Chondrocyte (in vitro differentiated cells): Measurements from ENCODE around the gene GRB10. TPM values are rescaled to one million over a fixed set of nuclear protein-coding genes. Genes with fewer than 3 reads are reported as not detected.

Experiments used
- DNase-seq: peaks from one replicate; pipeline ENCODE4 v3.0.0; 2021; ENCODE audit warnings: mixed read lengths, low spot score
- H3K27ac Mint-ChIP-seq: one replicate; pipeline ENCODE4 v1.8.0; 2021; ENCODE audit warnings: mild to moderate bottlenecking, moderate library complexity, mixed read lengths; ENCODE audit not compliant: unreplicated experiment
- H3K27me3 Mint-ChIP-seq: 2 replicates; pipeline ENCODE4 v1.8.0; 2021; ENCODE audit warnings: low read depth, mixed read lengths
- H3K36me3 Mint-ChIP-seq: 2 replicates; pipeline ENCODE4 v1.8.0; 2021; ENCODE audit warnings: low read depth, mixed read lengths
- H3K4me1 Mint-ChIP-seq: 2 replicates; pipeline ENCODE4 v1.8.0; 2021; ENCODE audit warnings: low read depth, mild to moderate bottlenecking, mixed read lengths
- H3K4me3 Mint-ChIP-seq: one replicate; pipeline ENCODE4 v1.8.0; 2021; ENCODE audit warnings: mild to moderate bottlenecking, moderate library complexity, mixed read lengths; ENCODE audit not compliant: unreplicated experiment
- H3K9me3 Mint-ChIP-seq: 2 replicates; pipeline ENCODE4 v1.8.0; 2021; ENCODE audit warnings: low read depth, mixed read lengths
- CTCF ChIP-seq: fragments of 200-600 bp; sonication (generic); IDR thresholded peaks from 2 replicates; pipeline ENCODE4 v1.5.0; 2021; ENCODE audit warnings: antibody characterized with exemption, mild to moderate bottlenecking, moderate library complexity
- total RNA-seq: library from RNA; stranded (reverse); gene quantifications from 3 replicates; pipeline ENCODE4 v1.2.1, GENCODE V29; 2021

The GRB10 gene
- total RNA-seq, 1 donor from 2014 or later: 73.7 TPM

- H3K4me1 Mint-ChIP-seq: no peaks in the 10 kb centered on the region
- DNase-seq: no peak
Measured at GRCh38 chr7:50595491-50596102, 187.1 kb downstream of the GRB10 start.

GRCh38 chr7:50594734-50595485 lies 187.8 kb downstream of the GRB10 start:
- Mint-ChIP-seq H3K27ac (peak overlapping the region; percentile 71), H3K4me3 (no peak overlapping the region), H3K36me3 (peaks cover 45% of the 10 kb centered on the region), H3K9me3 (no peaks in the 10 kb centered on the region), H3K27me3 (no peaks in the 10 kb centered on the region), H3K4me1 (no peaks in the 10 kb centered on the region)
- TF ChIP-seq CTCF: no peak
- no peak for DNase-seq

More at GRCh38 chr7:50595491-50596102, 187.1 kb downstream of the GRB10 start:
- H3K4me3 Mint-ChIP-seq: no peak overlapping the region
- TF ChIP-seq CTCF: peak; percentile 66
- H3K27me3 Mint-ChIP-seq: no peaks in the 10 kb centered on the region
- H3K27ac Mint-ChIP-seq: no peak overlapping the region
- H3K36me3 Mint-ChIP-seq: peaks cover 46% of the 10 kb centered on the region
- no peaks in the 10 kb centered on the region for H3K9me3 Mint-ChIP-seq

- H3K27me3 Mint-ChIP-seq: no peaks in the 10 kb centered on the region
- H3K4me3 Mint-ChIP-seq: no peak overlapping the region
- DNase-seq: no peak
- no peak for TF ChIP-seq CTCF
- H3K27ac Mint-ChIP-seq: no peak overlapping the region
- H3K36me3 Mint-ChIP-seq: peaks cover 47% of the 10 kb centered on the region
- H3K4me1 Mint-ChIP-seq: no peaks in the 10 kb centered on the region
- H3K9me3 Mint-ChIP-seq: no peaks in the 10 kb centered on the region
Measured at GRCh38 chr7:50594136-50594535, 188.6 kb downstream of the GRB10 start.

DNA sequence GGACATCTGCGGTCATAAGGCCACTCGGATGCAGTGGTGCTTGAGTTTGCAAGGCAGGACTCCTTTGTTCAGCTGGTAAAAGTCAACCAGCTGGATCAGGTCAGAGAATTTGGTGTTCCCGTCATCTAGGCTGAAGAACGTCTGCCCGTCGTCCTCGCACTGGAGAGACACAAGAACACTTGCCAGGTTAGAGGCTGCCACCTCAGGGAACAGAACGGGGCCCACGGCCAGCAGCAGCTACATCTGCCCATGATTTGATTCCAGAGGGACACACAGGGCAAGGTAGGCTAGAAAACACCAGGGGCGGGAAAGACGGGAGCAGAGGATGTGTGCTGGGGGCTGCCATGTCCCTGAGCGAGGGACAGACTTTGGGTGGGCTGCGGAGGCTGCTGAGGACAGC lies 189.8 kb downstream of the GRB10 start:
- no peak for DNase-seq
- no peak overlapping the region for H3K4me3 Mint-ChIP-seq
- H3K9me3 Mint-ChIP-seq: no peaks in the 10 kb centered on the region
- H3K4me1 Mint-ChIP-seq: no peaks in the 10 kb centered on the region
- no peaks in the 10 kb centered on the region for H3K27me3 Mint-ChIP-seq
- peaks cover 40% of the 10 kb centered on the region for H3K36me3 Mint-ChIP-seq
- no peak overlapping the region for H3K27ac Mint-ChIP-seq
- TF ChIP-seq CTCF: no peak

- Mint-ChIP-seq H3K36me3 (peaks cover 39% of the 10 kb centered on the region), H3K4me1 (no peaks in the 10 kb centered on the region), H3K9me3 (no peaks in the 10 kb centered on the region), H3K27ac (no peak overlapping the region), H3K4me3 (no peak overlapping the region), H3K27me3 (no peaks in the 10 kb centered on the region)
- TF ChIP-seq CTCF: no peak
- DNase-seq: no peak
Measured at GRCh38 chr7:50591480-50592438, 190.9 kb downstream of the GRB10 start.
